GM12878 (cell line): ENCODE measurements around the gene METRN. TPM values are rescaled to one million over a fixed set of nuclear protein-coding genes. Genes with fewer than 3 reads are reported as not detected.

Source experiments
- ATAC-seq: fragments of 200-7000 bp; cut with Tn5 transposase; 3 replicates; pipeline ENCODE4 v1.9.1; 2020; ENCODE audit warnings: mild to moderate bottlenecking, moderate library complexity
- BruUV-seq: library from RNA; stranded (reverse); fragments of 400-500 nt; replicated peaks from 2 replicates; lab custom pipeline; 2021; lab: Mats Ljungman, UMichigan
- CTCF ChIA-PET: fragments of 300-600 bp; sonication (Branson Sonifier 250); formaldehyde crosslinking; extraction: SDS; loops from one replicate; lab custom pipeline; 2021; ENCODE audit warnings: inconsistent platforms; lab: Yijun Ruan, JAX
- POLR2A ChIA-PET: fragments of 350-600 bp; formaldehyde crosslinking; extraction: SDS; loops from one replicate; lab custom pipeline; 2021; ENCODE audit warnings: inconsistent platforms; lab: Charles Lee
- RAD21 ChIA-PET: fragments of 300-600 bp; sonication (Branson Sonifier 250); formaldehyde crosslinking; loops from one replicate; lab custom pipeline; 2023; ENCODE audit warnings: antibody characterized with exemption; ENCODE audit not compliant: unreplicated experiment; lab: Charles Lee
- SMC1A ChIA-PET: fragments of 300-600 bp; sonication (Branson Sonifier 250); formaldehyde crosslinking; loops from one replicate; lab custom pipeline; 2023; ENCODE audit not compliant: unreplicated experiment, uncharacterized antibody; lab: Charles Lee
- DNase-seq: peaks from one replicate; pipeline ENCODE4 v3.0.0-alpha.2; 2011; ENCODE audit warnings: low read depth, low spot score
- FAIRE-seq: peaks from 3 replicates; lab custom pipeline; 2011; peaks lifted over from hg19 to GRCh38; lab: Jason Lieb, UNC
- H2AFZ ChIP-seq: 2 replicates; pipeline ENCODE4 v1.6.0; 2011; ENCODE audit warnings: low read depth, low read length, control low read depth; ENCODE audit not compliant: control insufficient read depth
- H3K27ac ChIP-seq: 2 replicates; pipeline ENCODE4 v1.5.1; 2011; ENCODE audit warnings: control low read depth; ENCODE audit not compliant: control insufficient read depth, insufficient read depth
- H3K27me3 ChIP-seq, 2 experiments: replicated peaks in 1 of 2; 2 replicates each; pipeline versions ENCODE4 v1.6.0 to v1.6.1; 2011; ENCODE audit warnings: low read length in 1 of 2; ENCODE audit not compliant: control insufficient read depth in 2 of 2, insufficient read depth in 2 of 2
- H3K36me3 ChIP-seq, 2 experiments: 2 replicates each; pipeline ENCODE4 v1.5.1; 2011; ENCODE audit warnings: low read length in 1 of 2; ENCODE audit not compliant: control insufficient read depth in 2 of 2, insufficient read depth in 2 of 2
- H3K4me1 ChIP-seq: 2 replicates; pipeline ENCODE4 v1.6.1; 2011; ENCODE audit warnings: mild to moderate bottlenecking, low read length, moderate library complexity, mixed read lengths; ENCODE audit not compliant: control insufficient read depth, insufficient read depth
- H3K4me2 ChIP-seq: 2 replicates; pipeline ENCODE4 v1.6.0; 2011; ENCODE audit warnings: control low read depth; ENCODE audit not compliant: control insufficient read depth, insufficient read depth
- H3K4me3 ChIP-seq: fragments of 200-600 bp; sonication (generic); 2 replicates; pipeline ENCODE4 v1.5.1; 2016
- H3K79me2 ChIP-seq: 2 replicates; pipeline ENCODE4 v1.6.0; 2011; ENCODE audit warnings: low read length; ENCODE audit not compliant: control insufficient read depth, insufficient read depth
- H3K9ac ChIP-seq: 2 replicates; pipeline ENCODE4 v1.8.0; 2011; ENCODE audit warnings: low read length, control low read depth, mixed read lengths; ENCODE audit not compliant: control insufficient read depth, insufficient read depth
- H3K9me3 ChIP-seq: replicated peaks from 3 replicates; pipeline ENCODE4 v1.5.1; 2011; ENCODE audit warnings: mild to moderate bottlenecking, low read length; ENCODE audit not compliant: control insufficient read depth, insufficient read depth
- H4K20me1 ChIP-seq: 2 replicates; pipeline ENCODE4 v1.6.0; 2011; ENCODE audit not compliant: control insufficient read depth, insufficient read depth
- CHD2 ChIP-seq: IDR thresholded peaks from 2 replicates; pipeline ENCODE4 v1.6.1; 2011; ENCODE audit warnings: low read depth, low read length, improper control_type of control experiment, borderline replicate concordance
- CTCF ChIP-seq, 3 experiments: IDR thresholded peaks in 2 of 3; conservative IDR thresholded peaks in 1 of 3; 2 replicates each; pipeline ENCODE4 v1.5.1; 2011; ENCODE audit warnings: low read depth in 3 of 3, low read length in 3 of 3, mild to moderate bottlenecking in 3 of 3, control low read depth in 2 of 3, moderate library complexity in 2 of 3, inconsistent platforms in 1 of 3, mixed read lengths in 1 of 3; ENCODE audit not compliant: control insufficient read depth in 2 of 3, insufficient read depth in 1 of 3; ENCODE audit errors: extremely low read depth in 1 of 3
- JUNB ChIP-seq: IDR thresholded peaks from 2 replicates; pipeline ENCODE4 v1.6.1; 2016; ENCODE audit warnings: antibody characterized with exemption, mild to moderate bottlenecking
- KLF5 ChIP-seq: fragments of 450-650 bp; IDR thresholded peaks from 2 replicates; pipeline ENCODE4 v1.6.1; 2014; ENCODE audit warnings: mild to moderate bottlenecking; ENCODE audit not compliant: partially characterized antibody
- MLLT1 ChIP-seq: fragments of 450-650 bp; IDR thresholded peaks from 2 replicates; pipeline ENCODE4 v1.6.1; 2016; ENCODE audit warnings: mild to moderate bottlenecking
- MTA2 ChIP-seq: fragments of 450-650 bp; IDR thresholded peaks from 2 replicates; pipeline ENCODE4 v1.6.1; 2016; ENCODE audit warnings: low read depth, mild to moderate bottlenecking, moderate library complexity
- SMC3 ChIP-seq: IDR thresholded peaks from 2 replicates; pipeline ENCODE4 v1.6.1; 2011; ENCODE audit warnings: low read length, improper control_type of control experiment, borderline replicate concordance
- SUZ12 ChIP-seq: fragments of 200-600 bp; sonication (generic); IDR thresholded peaks from one replicate; pipeline ENCODE4 v1.6.1; 2018; ENCODE audit warnings: antibody characterized with exemption, mild to moderate bottlenecking; ENCODE audit not compliant: unreplicated experiment
- TAF1 ChIP-seq: IDR thresholded peaks from 2 replicates; pipeline ENCODE4 v1.6.1; 2011; ENCODE audit warnings: mild to moderate bottlenecking, low read depth, low read length, borderline replicate concordance
- WGBS: methylation state at CpG from one replicate; pipeline ENCODE4 v1.1.6; 2016; ENCODE audit warnings: low lambda C conversion rate; ENCODE audit not compliant: insufficient replicate concordance, insufficient coverage; ENCODE audit errors: missing lambda C conversion rate; 5-methylcytosine and 5-hydroxymethylcytosine counted together
- in situ Hi-C: fragments of 300-500 bp; cut with MboI; formaldehyde crosslinking; loops from 9 replicates; pipeline ENCODE4 v1.14.3; 2018; ENCODE audit warnings: mixed read lengths
- intact Hi-C: fragments of 100-400 bp; cut with micrococcal nuclease; formaldehyde crosslinking; loops from one replicate; pipeline ENCODE4 v1.14.2; 2022; ENCODE audit not compliant: unreplicated experiment
- polyA plus RNA-seq, 11 experiments: library from polyadenylated mRNA; depleted of rRNA in 4 of 11; unstranded in 6 of 11; stranded (reverse) in 5 of 11; fragments of >200 nt; fragmentation: Nextera tagmentation in 4 of 11; fragmentation: Illumina TruSeq in 1 of 11; extraction: Ambion mirVana in 4 of 11; extraction: Trizol in 1 of 11; gene quantifications; 1 replicate in 1 of 11; 2 replicates in 10 of 11; pipeline versions ENCODE4 v1.2.1 to v1.2.3, GENCODE V29; 2011 to 2016; ENCODE audit warnings: inconsistent platforms in 2 of 11, missing spikeins in 2 of 11, low read depth in 1 of 11
- total RNA-seq, 4 experiments: library from RNA; depleted of rRNA in 3 of 4; stranded (reverse); fragments of >200 nt in 3 of 4; fragmentation: Illumina TruSeq in 1 of 4; extraction: Trizol in 1 of 4; gene quantifications; 2 replicates each; pipeline versions ENCODE4 v1.2.1 to v1.2.3, GENCODE V29; 2013 to 2021

METRN gene
- total and polyA plus RNA-seq, 10 of the 15 experiments (the other 5 are each of a cell fraction or from before 2014, with no cell fraction given) = 0.11 to 12.8 (median 1.1) TPM; not detected in 1

- no peak for TF ChIP-seq CHD2
- no peak for TF ChIP-seq KLF5
- TF ChIP-seq JUNB = no peak
- no peak for TF ChIP-seq MTA2
Observed at GRCh38 chr16:732332-732731, 17.4 kb downstream of the METRN start (continued).

GRCh38 chr16:732936-733335 is 18.0 kb downstream of the METRN start:
- no peak for TF ChIP-seq TAF1
- no peak for TF ChIP-seq SMC3
- TF ChIP-seq MLLT1 = no peak
- TF ChIP-seq CTCF (IDR thresholded peaks at IDR 0.05 in 2 of 3, conservative IDR thresholded peaks at IDR 0.05 in 1 of 3; ENCODE audit: control insufficient read depth in 2 of 3, extremely low read depth in 1 of 3, insufficient read depth in 1 of 3, low read depth in 3 of 3, low read length in 3 of 3) = peak in 2 of 3 experiments; percentile 8 to 20; a peak in 1 of 6 replicates
- TF ChIP-seq SUZ12 = no peak
- TF ChIP-seq, all 136 proteins: peak for 1
- intact Hi-C loops = no loop called here
- Histone ChIP-seq H4K20me1 (no peaks in the 10 kb centered on the region), H3K36me3 (peaks cover 7 to 9% of the 10 kb centered on the region in 2 experiments; a peak in 3 of 4 replicates), H3K4me2 (no peak overlapping the region), H3K27me3 (no peaks in the 10 kb centered on the region), H2AFZ (no peak overlapping the region), H3K9me3 (no peaks in the 10 kb centered on the region), H3K9ac (no peak overlapping the region), H3K79me2 (peaks cover 2% of the 10 kb centered on the region), H3K27ac (no peak overlapping the region), H3K4me3 (no peak overlapping the region), H3K4me1 (peaks cover 37% of the 10 kb centered on the region)
- RAD21 ChIA-PET = no interaction called here
- CTCF ChIA-PET = interaction anchor here (1.3 kb wide), 1 partner anchor 13 kb away, joined by 4 read pairs; the partner anchor contains the start of gene ANTKMT
- FAIRE-seq = no peak
- SMC1A ChIA-PET = interaction anchor here (1.2 kb wide), 1 partner anchor 17 kb away, joined by 3 read pairs; no protein-coding TSS in a partner anchor
- BruUV-seq = no TSS peak
- POLR2A ChIA-PET = no interaction called here
- no peak for DNase-seq
- WGBS = 84% methylated on average over 13 of the region's 13 CpGs
- no peak for ATAC-seq
- in situ Hi-C loops = no loop called here
